Activated CD8-positive, alpha-beta T cell treated with anti-CD3 and anti-CD28 coated beads for 36 hours (primary cell): ENCODE results near the gene LYZL6. TPM values are rescaled to one million over a fixed set of nuclear protein-coding genes. Genes with fewer than 3 reads are reported as not detected.
"Not testable (repeated sequence)": the region's sequence is repeated elsewhere in the genome, so short reads cannot be mapped to it uniquely, and the experiment has no call there.

ENCODE experiments used
- ATAC-seq: fragments of 200-7000 bp; cut with Tn5 transposase; one replicate; pipeline ENCODE4 v1.10.0; 2021; ENCODE audit warnings: mild to moderate bottlenecking, moderate library complexity
- CTCF ChIA-PET: fragments of 350-600 bp; sonication (Branson Sonifier 250); formaldehyde crosslinking; loops from one replicate; lab custom pipeline; 2021; ENCODE audit warnings: antibody characterized with exemption; lab: Charles Lee
- POLR2A ChIA-PET: fragments of 350-600 bp; sonication (Branson Sonifier 250); formaldehyde crosslinking; loops from one replicate; lab custom pipeline; 2021; ENCODE audit warnings: antibody characterized with exemption; lab: Charles Lee
- DNase-seq: peaks from one replicate; pipeline ENCODE4 v3.0.0-alpha.2; 2020
- H3K27ac Mint-ChIP-seq: one replicate; pipeline ENCODE4 v1.8.0; 2021; ENCODE audit warnings: mild to moderate bottlenecking, mixed read lengths
- H3K27me3 Mint-ChIP-seq: one replicate; pipeline ENCODE4 v1.8.0; 2021; ENCODE audit warnings: mixed read lengths
- H3K36me3 Mint-ChIP-seq: one replicate; pipeline ENCODE4 v1.8.0; 2021; ENCODE audit warnings: low read depth, mixed read lengths
- H3K4me1 Mint-ChIP-seq: one replicate; pipeline ENCODE4 v1.8.0; 2021; ENCODE audit warnings: low read depth, mixed read lengths
- H3K4me3 Mint-ChIP-seq: one replicate; pipeline ENCODE4 v1.8.0; 2021; ENCODE audit warnings: mild to moderate bottlenecking, moderate library complexity, mixed read lengths
- H3K9me3 Mint-ChIP-seq: one replicate; pipeline ENCODE4 v1.8.0; 2021; ENCODE audit warnings: mixed read lengths
- CTCF ChIP-seq: fragments of 200-600 bp; IDR thresholded peaks from one replicate; pipeline ENCODE4 v1.8.0; 2022; ENCODE audit warnings: antibody characterized with exemption, mild to moderate bottlenecking
- intact Hi-C: fragments of 100-400 bp; cut with micrococcal nuclease; formaldehyde crosslinking; loops from one replicate; pipeline ENCODE4 v1.10.0; 2022
- total RNA-seq, 2 experiments: library from RNA; stranded (reverse); gene quantifications; one replicate each; pipeline ENCODE4 v1.2.3, GENCODE V29; 2021

Gene LYZL6
- total RNA-seq, 2 experiments from 2014 or later: not detected

GRCh38 chr17:35900280-35900679, 43.2 kb downstream of the LYZL6 start:
- Mint-ChIP-seq H3K36me3 (peaks cover 5% of the 10 kb centered on the region), H3K27me3 (no peaks in the 10 kb centered on the region), H3K4me3 (peak overlapping the region; percentile 63), H3K9me3 (no peaks in the 10 kb centered on the region), H3K27ac (peak overlapping the region; percentile 83), H3K4me1 (peaks cover 62% of the 10 kb centered on the region)
- DNase-seq: peak; percentile 56
- intact Hi-C loops: no loop called here
- POLR2A ChIA-PET: interaction anchor here (0.8 to 17.7 kb wide), 3 partner anchors 10 to 34 kb away, joined by 3 to 239 read pairs (median 11); partner anchors contain the start of gene CCL5
- no peak for TF ChIP-seq CTCF
- peak; percentile 14 for ATAC-seq
- CTCF ChIA-PET: interaction anchor here (1.0 to 2.2 kb wide), 4 partner anchors 11 to 172 kb away, joined by 3 to 10 read pairs (median 5); partner anchors contain the start of gene CCL5

GRCh38 chr17:35898283-35899070, 45.0 kb downstream of the LYZL6 start:
- ATAC-seq (peak; percentile 71), DNase-seq (peak; percentile 85)
- CTCF ChIA-PET: interaction anchor here (1.0 to 1.6 kb wide), 3 partner anchors 19 to 49 kb away, joined by 3 to 8 read pairs (median 4); no protein-coding TSS in a partner anchor
- H3K36me3 Mint-ChIP-seq: peaks cover 5% of the 10 kb centered on the region
- POLR2A ChIA-PET: interaction anchor here (0.8 to 17.7 kb wide), 12 partner anchors 8 to 172 kb away, joined by 3 to 239 read pairs (median 3); partner anchors contain the start of genes CCL5 and TAF15
- TF ChIP-seq CTCF: no peak
- H3K4me1 Mint-ChIP-seq: peaks cover 69% of the 10 kb centered on the region
- no peaks in the 10 kb centered on the region for H3K9me3 Mint-ChIP-seq
- intact Hi-C loops: loop anchor here (10.0 kb wide), 1 partner anchor 196 kb away; the partner anchor contains the start of gene CCL3
- H3K27ac Mint-ChIP-seq: peak overlapping the region; percentile 83
- H3K4me3 Mint-ChIP-seq: peak overlapping the region; percentile 63
- H3K27me3 Mint-ChIP-seq: no peaks in the 10 kb centered on the region

GRCh38 chr17:35897772-35898171, 45.7 kb downstream of the LYZL6 start:
- ChIA-PET POLR2A (interaction anchor here (0.9 to 17.7 kb wide), 9 partner anchors 7 to 173 kb away, joined by 3 to 239 read pairs (median 3); partner anchors contain the start of genes CCL5 and TAF15), CTCF (interaction anchor here (1.0 kb wide), 1 partner anchor 19 kb away, joined by 4 read pairs; no protein-coding TSS in a partner anchor)
- peak; percentile 32 for ATAC-seq
- peak overlapping the region; percentile 63 for H3K4me3 Mint-ChIP-seq
- H3K36me3 Mint-ChIP-seq, H3K27me3 Mint-ChIP-seq, H3K9me3 Mint-ChIP-seq: not testable (repeated sequence)
- peak; percentile 26 for DNase-seq
- intact Hi-C loops: loop anchor here (10.0 kb wide), 1 partner anchor 197 kb away; the partner anchor contains the start of gene CCL3
- H3K4me1 Mint-ChIP-seq: peaks cover 68% of the 10 kb centered on the region
- peak overlapping the region; percentile 83 for H3K27ac Mint-ChIP-seq

- Mint-ChIP-seq H3K4me1 (peaks cover 75% of the 10 kb centered on the region), H3K9me3 (no peaks in the 10 kb centered on the region), H3K27ac (peak overlapping the region; percentile 96), H3K36me3 (peaks cover 3% of the 10 kb centered on the region), H3K4me3 (peak overlapping the region; percentile 41), H3K27me3 (no peaks in the 10 kb centered on the region)
- ChIA-PET POLR2A (interaction anchor here (0.6 to 17.7 kb wide), 5 partner anchors 10 to 193 kb away, joined by 3 to 239 read pairs (median 3); partner anchors contain the start of genes CCL5 and TAF15), CTCF (interaction anchor here (0.8 to 1.7 kb wide), 3 partner anchors 10 to 25 kb away, joined by 3 to 5 read pairs (median 3); no protein-coding TSS in a partner anchor)
- intact Hi-C loops: loop anchor here (10.0 kb wide), 1 partner anchor 199 kb away; the partner anchor contains the start of gene CCL3
- peak; percentile 52 for ATAC-seq
- DNase-seq: peak; percentile 82
- TF ChIP-seq CTCF: no peak
These were observed 47.6 kb downstream of the LYZL6 start for GRCh38 chr17:35895636-35896587.
